ENCODE data around the gene UROD.
A peak's percentile ranks its signal among the peaks of the same experiment; 100 is the strongest.
"Not testable (repeated sequence)": the region's sequence is repeated elsewhere in the genome, so short reads cannot be mapped to it uniquely, and the experiment has no call there.

The UROD gene

DNA sequence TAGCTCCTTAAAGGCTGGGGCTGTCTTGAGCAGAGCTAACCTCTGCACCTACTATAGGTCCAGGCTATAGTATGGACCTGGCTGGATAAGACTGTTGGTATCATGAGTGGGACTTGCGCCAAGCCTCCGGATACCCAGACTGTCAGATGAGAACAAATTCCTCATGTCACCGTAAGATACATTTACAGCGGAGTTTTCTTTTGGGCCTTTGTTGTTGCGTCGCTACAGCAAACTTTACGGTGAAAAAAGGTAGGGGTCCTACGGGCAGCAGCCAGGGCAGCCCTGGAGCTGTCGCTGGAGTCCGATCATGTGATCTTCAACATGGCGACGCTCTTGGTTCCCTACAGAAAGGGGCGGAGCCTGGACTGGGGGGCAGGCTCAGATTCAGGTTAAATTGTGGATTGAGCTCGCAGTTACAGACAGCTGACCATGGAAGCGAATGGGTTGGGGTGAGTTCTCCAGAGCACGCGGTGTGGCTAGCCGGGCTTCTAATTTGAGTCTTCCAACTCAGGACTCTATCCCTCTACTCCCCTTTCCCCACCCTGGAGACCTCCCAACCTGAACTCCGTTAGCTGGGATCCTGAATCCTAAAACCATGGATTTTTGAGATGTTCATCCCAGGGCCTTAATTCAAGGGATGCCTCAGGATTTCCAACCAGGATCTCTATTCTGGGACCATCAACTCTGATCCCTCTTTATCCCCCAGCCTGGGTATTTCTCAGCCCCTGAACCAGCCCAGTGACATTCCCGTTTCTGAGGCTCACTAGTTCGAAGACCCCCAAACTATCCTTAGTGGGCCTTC, at the start of gene UROD:
Gene UROD (plus strand): TSS at position 418 of the 802 bp plus-strand sequence. CDS start 12 bp downstream, at position 430.
- DNase-seq (ENCODE audit: low read depth) = peak; percentile 97

DNA sequence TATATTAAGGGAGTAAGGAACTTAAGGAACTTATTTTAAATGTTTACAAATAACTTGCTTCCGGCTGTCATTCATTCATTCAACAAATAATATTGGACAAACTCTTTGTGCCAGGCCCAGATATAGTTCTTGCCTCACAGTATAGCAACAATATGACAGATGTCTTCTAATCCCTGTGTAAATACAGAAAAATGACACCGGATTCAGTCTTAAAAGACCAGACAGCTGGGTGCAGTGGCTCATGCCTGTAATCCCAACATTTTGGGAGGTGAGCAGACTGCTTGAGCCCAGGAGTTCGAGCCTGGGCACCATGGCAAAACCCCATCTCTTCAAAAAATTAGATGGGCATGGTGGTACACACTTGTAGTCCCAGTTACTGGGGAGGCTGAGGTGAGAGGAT, 49.3 kb upstream of the UROD start:
- no peak for DNase-seq (ENCODE audit: low read depth)

DNA sequence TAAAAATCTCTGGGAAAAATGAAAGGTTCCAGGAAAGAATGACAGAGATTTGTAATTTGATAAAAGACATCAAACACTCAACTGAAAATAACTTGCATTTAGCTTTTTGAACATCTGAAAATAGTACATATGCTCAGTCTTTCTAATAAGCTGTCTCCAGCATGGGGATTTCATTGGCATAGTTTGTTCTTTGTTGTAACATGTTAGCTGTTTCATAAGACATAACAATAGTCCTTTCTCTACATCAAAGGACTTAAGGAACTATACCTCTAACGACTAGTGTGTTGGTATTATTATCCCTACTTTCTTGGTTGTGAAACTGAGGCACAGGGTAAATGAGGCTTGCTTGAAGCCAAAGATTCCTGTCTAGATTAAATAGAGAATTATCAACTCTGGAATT, 47.7 kb upstream of the UROD start:
- DNase-seq (ENCODE audit: low read depth) = no peak

DNA sequence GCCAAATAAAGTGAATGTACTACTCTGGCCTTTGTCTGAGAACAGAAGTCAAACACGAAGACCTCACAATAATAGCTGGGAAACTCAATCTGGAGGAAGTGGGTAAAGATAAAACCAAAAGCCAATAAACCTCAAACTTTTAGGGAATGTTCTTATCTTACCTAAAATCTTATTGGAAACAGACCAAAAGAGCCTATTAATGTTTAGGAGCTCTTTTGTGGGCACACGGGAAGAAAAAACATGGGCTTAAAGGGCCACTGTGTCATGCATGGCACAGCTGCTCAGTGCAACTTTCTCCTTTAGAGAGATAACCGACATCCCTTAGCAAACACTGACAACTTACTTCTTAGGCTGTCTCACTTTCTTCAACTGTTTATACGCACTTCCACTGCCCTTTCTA, 41.7 kb upstream of the UROD start:
- DNase-seq (ENCODE audit: low read depth) = peak; percentile 84

DNA sequence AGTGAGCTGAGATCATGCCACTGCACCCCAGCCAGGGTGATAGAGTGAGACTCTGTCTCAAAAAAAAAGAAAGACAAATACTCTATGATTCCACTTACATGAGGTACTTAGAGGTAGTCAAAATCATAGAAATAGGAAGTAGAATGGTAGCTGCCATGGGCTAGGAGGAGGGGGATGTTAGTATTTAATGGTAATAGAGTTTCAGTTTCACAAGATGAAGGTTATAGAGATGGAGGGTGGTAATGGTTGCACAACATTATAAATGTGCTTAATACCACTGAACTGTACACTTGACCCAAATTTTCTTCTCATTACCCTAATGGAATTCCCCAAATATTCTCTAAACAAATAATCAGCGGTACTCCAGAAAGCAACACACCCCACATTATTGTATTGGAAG, 38.4 kb upstream of the UROD start:
- DNase-seq (ENCODE audit: low read depth) = no peak

DNA sequence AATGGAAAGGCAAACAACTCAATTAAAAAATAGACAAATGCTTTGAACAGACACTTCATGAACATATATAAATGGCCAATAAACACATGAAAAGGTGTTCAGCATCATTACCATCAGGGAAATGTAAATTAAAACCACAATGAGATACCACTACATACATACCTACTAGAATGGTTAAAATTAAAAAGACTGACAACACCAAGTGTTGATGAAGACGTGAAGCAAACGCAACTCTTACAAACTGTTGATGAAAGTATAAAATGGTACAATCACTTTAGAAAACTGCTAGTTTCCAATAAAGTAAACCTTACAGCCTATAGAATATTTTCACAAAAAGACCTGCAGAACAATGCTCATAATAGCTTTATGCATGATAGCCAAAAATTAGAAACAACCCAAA, 35.8 kb upstream of the UROD start:
- no peak for DNase-seq (ENCODE audit: low read depth)

DNA sequence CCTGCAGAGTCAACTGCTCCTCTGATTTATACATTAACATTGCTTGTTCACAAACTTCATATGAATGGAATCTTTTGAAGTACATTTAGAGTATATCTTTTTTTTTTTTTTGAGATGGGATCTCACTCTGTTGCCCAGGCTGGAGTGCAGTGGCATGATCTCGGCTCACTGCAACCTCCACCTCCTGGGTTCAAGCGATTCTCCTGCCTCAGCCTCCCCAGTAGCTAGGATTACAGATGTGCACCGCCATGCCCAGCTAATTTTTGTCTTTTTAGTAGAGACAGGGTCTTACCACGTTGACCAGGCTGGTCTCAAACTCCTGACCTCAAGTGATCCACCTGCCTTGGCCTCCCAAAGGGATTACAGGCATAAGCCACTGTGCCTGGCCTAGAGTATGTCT, 34.7 kb upstream of the UROD start:
- not testable (repeated sequence) for DNase-seq (ENCODE audit: low read depth)

DNA sequence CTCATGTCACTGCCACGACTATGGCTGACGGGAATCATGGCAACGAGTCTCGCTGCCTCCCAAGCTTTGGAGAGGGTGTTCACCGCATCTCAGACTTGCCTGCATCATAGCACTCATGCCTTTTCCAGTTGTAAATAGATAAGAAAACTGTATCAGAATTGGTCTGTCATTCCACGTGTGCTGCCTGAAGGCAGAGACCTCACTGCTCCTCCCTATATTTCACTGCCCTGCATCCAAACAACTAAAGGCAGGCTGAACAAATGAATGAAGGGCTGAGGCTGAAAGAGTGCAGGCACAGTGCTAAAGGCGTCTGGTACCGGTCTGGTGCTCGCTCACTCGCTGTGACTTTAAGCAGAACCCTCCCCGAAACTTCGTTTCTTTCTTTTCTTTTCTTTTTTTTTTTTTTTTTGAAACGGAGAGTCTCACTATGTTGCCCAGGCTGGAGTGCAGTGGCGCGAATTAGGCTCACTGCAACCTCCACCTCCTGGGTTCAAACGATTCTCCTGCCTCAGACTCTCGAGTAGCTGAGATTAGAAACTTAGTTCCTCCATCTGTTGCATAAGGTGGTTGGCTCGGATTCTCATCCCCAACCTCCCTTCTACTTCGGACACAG, 26.2 kb upstream of the UROD start:
- peak; percentile 13 for DNase-seq (ENCODE audit: low read depth)

DNA sequence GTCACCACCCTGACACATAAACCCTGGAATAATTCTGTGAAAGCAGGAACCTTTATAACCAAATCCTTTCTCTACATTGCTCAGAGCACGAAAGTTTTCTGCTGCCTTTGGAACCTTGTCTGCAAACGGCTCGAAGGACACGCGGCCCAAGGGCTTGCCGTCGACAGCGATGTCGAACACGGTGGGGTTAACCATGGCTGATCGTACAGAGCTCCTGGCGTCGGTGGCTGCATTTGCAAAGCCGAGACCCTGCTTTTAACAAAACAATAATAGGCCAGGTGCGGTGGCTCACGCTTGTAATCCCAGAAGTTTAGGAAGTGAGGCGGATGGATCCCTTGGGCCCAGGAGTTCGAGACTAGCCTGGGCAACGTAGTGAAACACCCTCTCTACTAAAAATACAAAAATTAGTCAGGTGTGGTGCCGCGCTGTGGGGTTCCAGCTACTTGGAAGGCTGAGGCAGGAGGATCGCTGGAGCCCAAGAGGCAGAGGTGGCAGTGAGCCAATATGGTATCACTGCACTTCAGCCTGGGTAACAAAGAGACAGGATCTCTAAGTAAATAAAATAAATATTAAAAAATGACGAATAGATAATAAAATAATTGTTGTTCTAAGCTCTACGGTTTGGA, 23.4 kb upstream of the UROD start:
- DNase-seq (ENCODE audit: low read depth) = no peak

DNA sequence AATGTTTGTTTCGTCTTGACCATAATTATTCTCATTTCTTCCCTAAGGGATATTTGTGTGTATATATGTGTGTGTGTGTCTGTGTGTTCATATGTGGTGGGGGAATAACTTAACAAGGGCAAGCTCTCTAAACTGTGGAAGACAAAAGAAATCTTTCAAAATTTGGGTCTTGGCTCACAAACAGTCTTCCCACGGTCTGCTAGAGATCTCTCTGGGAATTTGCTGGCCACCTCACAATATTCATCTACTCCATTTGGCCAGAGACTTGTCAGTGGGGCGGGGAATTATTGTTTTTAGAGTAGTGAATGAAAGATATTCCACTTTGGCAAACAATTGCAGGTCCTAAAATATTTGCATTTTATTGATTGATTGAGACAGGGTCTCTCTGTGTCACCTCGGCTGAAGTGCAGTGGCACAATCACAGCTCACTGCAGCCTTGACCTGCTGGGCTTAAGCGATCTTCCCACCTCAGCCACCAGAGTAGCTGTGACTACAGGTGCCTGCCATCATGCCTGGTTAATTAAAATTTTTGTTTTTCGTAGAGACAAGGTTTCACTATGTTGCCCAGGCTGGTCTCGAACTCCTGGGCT, 17.6 kb upstream of the UROD start:
- DNase-seq (ENCODE audit: low read depth) = no peak

DNA sequence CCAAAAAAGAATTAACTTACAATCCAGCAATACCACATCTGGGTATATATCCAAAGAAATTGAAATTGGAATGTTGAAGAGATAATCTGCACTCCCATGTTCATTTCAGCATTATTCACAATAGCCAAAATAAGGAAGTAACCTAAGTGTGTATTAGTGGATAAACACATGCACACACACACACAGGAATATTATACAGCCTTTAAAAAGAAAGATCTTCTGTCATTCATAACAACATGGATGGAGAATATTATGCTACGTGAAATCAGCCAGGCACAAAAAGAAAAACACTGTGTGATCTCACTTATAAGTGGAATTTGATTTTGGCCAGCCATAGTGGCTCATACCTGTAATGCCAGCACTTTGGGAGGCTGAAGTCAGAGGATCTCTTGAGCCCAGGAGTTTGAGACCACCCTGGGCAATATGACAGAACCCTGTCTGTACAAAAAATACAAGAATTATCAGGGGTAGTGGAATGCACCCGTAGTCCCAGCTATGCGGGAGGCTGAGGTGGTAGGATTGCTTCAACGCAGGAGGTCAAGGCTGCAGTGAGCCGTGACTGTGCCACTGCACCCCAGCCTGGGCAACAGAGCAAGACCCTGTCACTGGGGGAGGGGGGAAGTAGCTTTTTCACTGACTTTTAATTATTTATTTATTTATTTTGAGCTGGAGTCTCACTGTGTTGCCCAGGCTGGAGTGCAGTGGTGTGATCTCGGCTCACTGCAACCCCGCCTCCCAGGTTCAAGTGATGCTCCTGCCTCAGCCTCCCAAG, 16.4 kb upstream of the UROD start:
- DNase-seq (ENCODE audit: low read depth) = no peak

DNA sequence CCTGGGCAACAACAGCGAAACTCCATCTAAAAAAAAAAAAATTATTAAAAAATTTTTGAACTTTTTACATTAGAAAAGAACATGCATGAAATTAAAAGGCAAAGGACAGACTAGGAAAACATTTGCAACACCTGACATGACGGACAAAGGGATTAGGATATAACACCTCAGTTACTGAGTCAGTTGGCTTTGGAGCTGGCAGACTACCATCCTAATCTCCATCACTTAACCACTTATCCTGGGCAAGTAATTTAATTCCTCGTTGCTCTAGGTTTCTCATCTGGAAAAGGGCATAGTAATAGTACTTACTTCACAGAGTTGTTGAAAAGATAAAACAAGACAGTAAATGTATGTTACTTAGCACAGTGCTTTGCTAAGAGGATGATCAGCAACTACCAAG, 12.8 kb upstream of the UROD start:
- no peak for DNase-seq (ENCODE audit: low read depth)

DNA sequence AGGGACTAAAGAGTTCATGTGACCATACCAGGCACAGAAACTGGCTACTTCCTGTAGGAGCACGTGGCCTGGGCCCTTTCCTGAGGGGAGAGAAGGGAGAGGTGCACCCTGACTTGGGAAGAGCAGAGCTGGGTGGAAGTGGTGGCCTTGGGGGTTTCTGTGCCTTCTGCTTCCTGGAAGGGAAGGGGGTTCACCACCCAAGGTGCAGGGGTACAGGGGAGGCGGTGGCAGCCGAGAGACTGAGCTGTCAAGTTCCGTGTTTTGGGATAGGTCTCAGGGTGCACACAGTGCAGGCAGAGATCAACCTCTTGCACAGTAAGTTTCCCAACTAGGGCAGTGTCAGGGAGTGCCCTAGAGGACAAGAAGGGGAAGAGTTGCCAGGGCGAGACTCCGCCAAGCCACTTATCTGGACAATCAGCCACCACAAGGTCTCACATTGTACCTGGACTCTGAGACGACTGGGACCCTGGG, 11.0 kb upstream of the UROD start:
- no peak for DNase-seq (ENCODE audit: low read depth)

DNA sequence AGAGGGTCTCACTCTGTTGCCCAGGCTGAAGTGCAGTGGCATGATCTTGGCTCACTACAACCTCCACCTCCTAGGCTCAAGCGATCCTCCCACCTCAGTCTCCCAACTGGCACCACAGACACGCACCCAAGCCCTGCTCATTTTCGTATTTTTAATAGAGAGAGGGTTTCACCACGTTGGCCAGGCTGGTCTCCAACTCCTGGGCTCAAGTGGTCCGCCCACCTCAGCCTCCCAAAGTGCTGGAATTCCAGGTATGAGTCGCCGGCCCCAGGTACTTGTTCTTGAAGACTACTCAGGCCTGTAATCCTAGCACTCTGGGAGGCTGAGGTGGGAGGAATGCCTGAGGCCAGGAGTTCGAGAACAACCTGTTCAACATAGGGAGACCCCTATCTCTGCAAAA, 10.5 kb upstream of the UROD start:
- not testable (repeated sequence) for DNase-seq (ENCODE audit: low read depth)

DNA sequence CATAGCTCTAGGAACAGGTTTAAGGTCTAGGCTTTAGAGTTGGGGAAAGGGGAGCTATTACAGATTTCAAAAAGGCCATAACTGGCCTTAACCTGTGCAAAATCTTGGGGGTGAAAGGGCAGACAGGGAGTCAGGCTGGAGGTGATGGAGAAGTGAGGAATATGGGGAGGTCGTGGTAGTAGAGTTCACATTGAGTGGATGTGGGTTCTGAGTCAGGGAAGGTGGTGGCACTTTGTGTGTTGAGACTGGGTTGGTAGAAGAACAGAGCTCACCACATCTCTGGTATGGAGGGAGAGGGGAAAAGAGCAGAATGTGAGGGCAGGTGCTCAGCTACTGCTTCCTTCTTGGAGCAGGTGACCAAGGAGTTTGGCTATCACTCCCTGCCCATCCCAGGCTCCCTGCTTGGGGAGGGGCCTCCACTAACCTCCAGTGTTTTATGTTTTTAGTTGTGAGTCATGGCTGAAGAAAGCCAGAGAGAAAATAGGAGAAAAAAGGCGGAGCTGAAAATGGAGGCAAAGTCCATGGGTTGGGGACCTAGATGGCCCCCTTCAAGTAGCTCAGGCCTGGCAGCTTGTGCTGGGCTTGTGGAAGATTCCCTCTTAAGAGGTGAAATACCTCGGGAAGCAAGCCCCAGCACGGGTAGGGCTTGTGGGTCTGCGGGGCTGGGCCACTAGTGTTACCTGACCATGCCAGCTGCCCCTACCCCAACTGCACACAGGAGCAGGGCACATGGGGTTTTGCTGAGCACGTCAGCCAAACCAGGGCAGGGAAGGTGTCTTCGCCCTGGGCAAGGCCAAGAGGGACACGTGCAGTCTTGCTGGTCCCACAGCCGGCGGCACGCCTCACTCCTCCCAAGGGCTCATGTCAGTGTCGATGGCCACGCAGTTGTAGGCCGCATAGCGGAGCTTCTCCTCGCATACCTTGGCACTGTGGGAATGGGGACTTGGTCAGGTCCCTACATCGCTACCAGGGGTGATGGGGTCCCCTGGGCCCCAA, 9.1 kb upstream of the UROD start:
- DNase-seq (ENCODE audit: low read depth) = no peak

DNA sequence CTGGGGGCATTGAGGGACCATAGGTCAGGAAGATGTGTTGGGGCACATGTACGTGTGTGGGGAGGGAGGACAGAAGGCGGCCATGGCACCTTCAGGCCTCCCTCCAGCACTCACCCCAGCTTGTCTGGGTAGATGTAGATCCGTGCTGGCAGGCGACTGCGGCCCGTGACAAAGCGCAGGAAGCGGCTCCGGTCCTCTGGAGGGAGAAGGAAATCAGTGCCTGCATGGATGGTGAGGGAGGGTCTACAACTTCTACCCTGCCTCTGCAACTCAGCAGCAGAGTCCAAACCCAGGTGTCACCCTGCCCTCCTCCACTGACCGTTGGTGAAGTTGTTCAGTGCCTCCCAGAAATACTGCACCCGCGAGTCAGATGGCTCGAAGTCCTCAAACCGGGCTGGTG, 8.3 kb upstream of the UROD start:
- no peak for DNase-seq (ENCODE audit: low read depth)

DNA sequence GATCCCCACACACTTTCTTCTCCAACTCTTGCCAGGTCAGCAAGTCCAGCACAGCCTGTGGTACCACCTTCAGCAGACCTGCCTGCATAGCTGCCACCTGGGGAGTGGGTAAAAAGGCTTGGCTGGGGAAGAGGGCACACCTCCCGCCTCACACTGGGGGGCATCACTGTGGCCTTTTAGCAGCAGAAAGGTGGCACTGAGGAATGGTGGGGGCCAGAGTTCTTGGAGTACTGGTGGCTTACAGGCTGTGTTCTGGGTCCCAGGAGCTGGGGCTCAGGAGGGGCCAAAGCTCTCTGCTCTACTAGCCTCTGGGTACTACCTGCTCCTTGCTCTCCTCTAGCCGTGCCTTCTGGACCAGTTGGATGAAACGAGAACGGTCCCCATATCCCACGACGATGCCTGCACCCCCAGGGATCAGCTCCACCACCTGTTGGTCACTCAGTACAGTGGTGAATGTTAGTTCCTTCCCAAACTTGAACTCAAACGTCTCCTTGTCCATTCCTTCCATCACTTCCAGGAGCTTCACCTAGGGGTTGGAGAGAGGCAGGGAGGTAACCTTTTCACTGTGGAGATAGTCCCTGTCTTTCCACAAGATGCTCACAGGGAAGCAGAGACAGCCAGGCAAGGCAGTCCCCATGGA, 7.7 kb upstream of the UROD start:
- DNase-seq (ENCODE audit: low read depth) = no peak

DNA sequence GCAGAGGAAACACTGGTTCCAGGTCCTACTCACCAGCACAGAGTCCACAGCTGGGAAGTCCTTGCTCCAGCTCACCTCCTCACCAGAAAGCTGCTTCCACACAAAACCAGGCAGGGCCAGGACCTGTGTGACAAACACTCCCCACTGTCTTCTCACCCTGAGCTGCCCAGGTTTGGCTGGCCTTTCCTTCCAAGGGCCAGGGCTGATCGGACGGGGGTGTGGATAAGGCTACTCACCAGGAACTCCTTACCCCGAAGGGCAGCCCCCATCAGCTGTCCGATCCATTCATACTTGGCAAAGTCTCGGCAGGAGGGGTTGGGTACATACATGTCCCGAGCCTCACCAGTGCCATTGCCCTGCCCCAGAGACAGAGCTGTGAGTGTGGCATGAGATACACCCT, 6.3 kb upstream of the UROD start:
- no peak for DNase-seq (ENCODE audit: low read depth)

DNA sequence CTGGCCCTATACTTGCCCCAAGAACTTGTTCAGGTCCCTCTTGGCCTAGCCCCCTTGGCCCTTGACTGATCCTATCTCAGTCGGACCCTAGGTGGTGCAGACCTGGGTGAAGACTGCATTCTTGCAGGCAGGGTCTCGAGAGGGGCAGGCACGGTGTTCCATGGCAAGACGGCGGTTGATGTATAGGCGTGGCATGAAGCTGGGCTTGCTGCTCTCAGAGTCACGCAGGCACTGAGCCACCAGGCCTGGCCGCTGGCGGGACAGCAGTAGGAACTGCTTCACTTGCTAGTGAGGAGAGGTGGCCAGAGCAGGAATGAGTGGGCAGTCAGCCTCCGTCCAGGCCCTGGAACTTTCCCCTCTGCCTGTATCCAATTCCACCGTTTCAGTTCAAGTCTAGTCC, 4.7 kb upstream of the UROD start:
- no peak for DNase-seq (ENCODE audit: low read depth)

DNA sequence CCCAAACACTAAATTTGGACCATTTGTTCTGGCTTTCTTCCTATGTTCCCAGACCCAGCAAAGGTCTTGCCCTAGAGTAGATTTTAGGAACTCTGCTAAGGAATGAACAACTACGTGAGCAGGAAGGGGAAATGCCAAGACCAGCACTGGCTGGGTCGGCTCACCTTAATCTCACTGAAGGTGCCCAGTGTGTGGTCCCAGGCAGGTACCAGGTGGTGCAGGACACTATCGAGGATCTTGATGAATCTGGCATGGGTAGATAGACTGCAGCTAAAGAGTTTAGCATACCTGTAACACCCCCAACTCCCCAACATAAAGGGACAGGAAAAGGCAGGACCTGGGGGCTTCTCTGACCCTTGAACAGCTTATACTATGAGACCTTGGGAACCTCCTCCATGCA, 4.0 kb upstream of the UROD start:
- DNase-seq (ENCODE audit: low read depth) = no peak

Measured in EH (cell line).